Astrocyte (in vitro differentiated cells and primary cell): Measurements from ENCODE around the gene HLTF.

ENCODE experiments used
- CTCF ChIP-seq: IDR thresholded peaks from 2 replicates; pipeline ENCODE4 v1.5.1; 2011; ENCODE audit warnings: low read depth, mild to moderate bottlenecking, inconsistent platforms, low read length, moderate library complexity; ENCODE audit not compliant: insufficient read depth
- EZH2 ChIP-seq: IDR thresholded peaks from 2 replicates; pipeline ENCODE4 v1.6.1; 2012; ENCODE audit warnings: mild to moderate bottlenecking, low read length, inconsistent platforms; ENCODE audit not compliant: insufficient read depth

- TF ChIP-seq CTCF (no peak), EZH2 (no peak)
Measured at GRCh38 chr3:149000206-149000745, 86.1 kb downstream of the HLTF start.
